CD4-positive, alpha-beta T cell (primary cell): ENCODE data around the gene CACNA1B. TPM values are rescaled to one million over a fixed set of nuclear protein-coding genes. Genes with fewer than 3 reads are reported as not detected.

Source experiments
- ATAC-seq: fragments of 200-7000 bp; cut with Tn5 transposase; one replicate; pipeline ENCODE4 v1.10.0; 2022; ENCODE audit warnings: mild to moderate bottlenecking; ENCODE audit not compliant: poor library complexity
- CTCF ChIA-PET: fragments of 350-600 bp; sonication (Branson Sonifier 250); formaldehyde crosslinking; loops from one replicate; lab custom pipeline; 2021; ENCODE audit warnings: antibody characterized with exemption, inconsistent platforms; lab: Charles Lee
- POLR2A ChIA-PET: fragments of 350-600 bp; sonication (Branson Sonifier 250); formaldehyde crosslinking; loops from one replicate; lab custom pipeline; 2021; ENCODE audit warnings: antibody characterized with exemption, inconsistent platforms; lab: Charles Lee
- DNase-seq, 14 experiments: peaks; one replicate each; pipeline ENCODE4 v3.0.0-alpha.2; 2013 to 2020; ENCODE audit warnings: mixed read lengths in 2 of 14
- H3K27ac ChIP-seq, 2 donors: one replicate each; pipeline versions ENCODE4 v1.5.1 to v1.7.0; 2013; ENCODE audit warnings: low read length in 2 of 2, low read depth in 1 of 2, mild to moderate bottlenecking in 1 of 2
- H3K27me3 ChIP-seq, 2 experiments: 1 replicate in 1 of 2; 2 replicates in 1 of 2; pipeline versions ENCODE4 v1.6.1 to v1.7.0; 2013; ENCODE audit warnings: low read length in 2 of 2, control low read depth in 1 of 2, mild to moderate bottlenecking in 1 of 2, moderate library complexity in 1 of 2; ENCODE audit not compliant: insufficient read depth in 2 of 2, control insufficient read depth in 1 of 2
- H3K36me3 ChIP-seq: one replicate; pipeline ENCODE4 v1.6.1; 2013; ENCODE audit warnings: low read length, control low read depth; ENCODE audit not compliant: insufficient read depth
- H3K4me1 ChIP-seq: one replicate; pipeline ENCODE4 v1.6.1; 2013; ENCODE audit warnings: low read length, control low read depth; ENCODE audit not compliant: insufficient read depth
- H3K4me3 ChIP-seq: one replicate; pipeline ENCODE4 v1.5.1; 2013; ENCODE audit warnings: mild to moderate bottlenecking, low read length, moderate library complexity
- H3K9me3 ChIP-seq, 2 experiments: 1 replicate in 1 of 2; 2 replicates in 1 of 2; pipeline versions ENCODE4 v1.6.1 to v1.7.0; 2013; ENCODE audit warnings: low read length in 2 of 2, mild to moderate bottlenecking in 2 of 2, control low read depth in 1 of 2, moderate library complexity in 1 of 2; ENCODE audit not compliant: control insufficient read depth in 1 of 2, insufficient read depth in 1 of 2
- H3K27ac Mint-ChIP-seq: one replicate; pipeline ENCODE4 v1.8.0; 2020; ENCODE audit warnings: mixed read lengths
- H3K27me3 Mint-ChIP-seq: one replicate; pipeline ENCODE4 v1.8.0; 2021; ENCODE audit warnings: mixed read lengths
- H3K36me3 Mint-ChIP-seq: one replicate; pipeline ENCODE4 v1.8.0; 2021; ENCODE audit warnings: low read depth, mixed read lengths
- H3K4me1 Mint-ChIP-seq: one replicate; pipeline ENCODE4 v1.8.0; 2021; ENCODE audit warnings: low read depth, mixed read lengths
- H3K4me3 Mint-ChIP-seq: one replicate; pipeline ENCODE4 v1.8.0; 2020; ENCODE audit warnings: mild to moderate bottlenecking, mixed read lengths
- H3K9me3 Mint-ChIP-seq: one replicate; pipeline ENCODE4 v1.8.0; 2020; ENCODE audit warnings: mixed read lengths
- intact Hi-C, 2 experiments: fragments of 100-400 bp; cut with DNase I in 1 of 2; cut with micrococcal nuclease in 1 of 2; formaldehyde crosslinking; loops; one replicate each; pipeline versions ENCODE4 v1.15.1 to v1.9.0; 2023 to 2025; cut with DNase I, micrococcal nuclease
- total RNA-seq, 174 experiments: library from RNA in 2 of 174; stranded (reverse) in 2 of 174; gene quantifications; one replicate each; pipeline ENCODE4 v1.2.3 and lab custom pipeline; 2021 to 2026
- TF ChIP-seq, protein P1 (sequence below): fragments of 200-600 bp; IDR thresholded peaks from one replicate; pipeline ENCODE4 v1.8.0; 2022; ENCODE audit warnings: antibody characterized with exemption, mild to moderate bottlenecking

CACNA1B gene
- total RNA-seq, 2 experiments from 2014 or later: not detected

GRCh38 chr9:138095813-138096518 is 218.4 kb downstream of the CACNA1B start:
- H3K4me1 ChIP-seq: no peaks in the 10 kb centered on the region
- DNase-seq (no peak), ATAC-seq (no peak)

GRCh38 chr9:138096519-138096845 is 218.9 kb downstream of the CACNA1B start:
- H3K27me3 Mint-ChIP-seq: no peaks in the 10 kb centered on the region
- H3K27me3 ChIP-seq: no peaks in the 10 kb centered on the region
- ChIA-PET POLR2A (no interaction called here), CTCF (no interaction called here)
- no peaks in the 10 kb centered on the region for H3K36me3 ChIP-seq
- H3K9me3 ChIP-seq: no peaks in the 10 kb centered on the region
- intact Hi-C loops: no loop called here
- peak in 1 of 14 experiments; percentile 22 for DNase-seq
- no peak for ATAC-seq
- TF ChIP-seq, protein P1, sequence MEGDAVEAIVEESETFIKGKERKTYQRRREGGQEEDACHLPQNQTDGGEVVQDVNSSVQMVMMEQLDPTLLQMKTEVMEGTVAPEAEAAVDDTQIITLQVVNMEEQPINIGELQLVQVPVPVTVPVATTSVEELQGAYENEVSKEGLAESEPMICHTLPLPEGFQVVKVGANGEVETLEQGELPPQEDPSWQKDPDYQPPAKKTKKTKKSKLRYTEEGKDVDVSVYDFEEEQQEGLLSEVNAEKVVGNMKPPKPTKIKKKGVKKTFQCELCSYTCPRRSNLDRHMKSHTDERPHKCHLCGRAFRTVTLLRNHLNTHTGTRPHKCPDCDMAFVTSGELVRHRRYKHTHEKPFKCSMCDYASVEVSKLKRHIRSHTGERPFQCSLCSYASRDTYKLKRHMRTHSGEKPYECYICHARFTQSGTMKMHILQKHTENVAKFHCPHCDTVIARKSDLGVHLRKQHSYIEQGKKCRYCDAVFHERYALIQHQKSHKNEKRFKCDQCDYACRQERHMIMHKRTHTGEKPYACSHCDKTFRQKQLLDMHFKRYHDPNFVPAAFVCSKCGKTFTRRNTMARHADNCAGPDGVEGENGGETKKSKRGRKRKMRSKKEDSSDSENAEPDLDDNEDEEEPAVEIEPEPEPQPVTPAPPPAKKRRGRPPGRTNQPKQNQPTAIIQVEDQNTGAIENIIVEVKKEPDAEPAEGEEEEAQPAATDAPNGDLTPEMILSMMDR: no peak
- no peaks in the 10 kb centered on the region for H3K36me3 Mint-ChIP-seq
- no peak overlapping the region for H3K4me3 Mint-ChIP-seq
- H3K27ac ChIP-seq: no peak overlapping the region
- H3K4me1 ChIP-seq: no peaks in the 10 kb centered on the region
- no peaks in the 10 kb centered on the region for H3K9me3 Mint-ChIP-seq
- H3K4me1 Mint-ChIP-seq: no peaks in the 10 kb centered on the region
- H3K4me3 ChIP-seq: no peak overlapping the region
- no peak overlapping the region for H3K27ac Mint-ChIP-seq

More at GRCh38 chr9:138095813-138096518, 218.4 kb downstream of the CACNA1B start:
- no peaks in the 10 kb centered on the region for H3K27me3 ChIP-seq
- TF ChIP-seq, protein P1: no peak
- H3K36me3 Mint-ChIP-seq: no peaks in the 10 kb centered on the region
- no peaks in the 10 kb centered on the region for H3K9me3 ChIP-seq
- intact Hi-C loops: no loop called here
- H3K9me3 Mint-ChIP-seq: no peaks in the 10 kb centered on the region
- H3K4me3 Mint-ChIP-seq: no peak overlapping the region
- H3K27ac ChIP-seq: no peak overlapping the region
- ChIA-PET CTCF (no interaction called here), POLR2A (no interaction called here)
- no peak overlapping the region for H3K4me3 ChIP-seq
- no peaks in the 10 kb centered on the region for H3K4me1 Mint-ChIP-seq
- H3K27me3 Mint-ChIP-seq: no peaks in the 10 kb centered on the region
- H3K36me3 ChIP-seq: no peaks in the 10 kb centered on the region
- H3K27ac Mint-ChIP-seq: no peak overlapping the region

DNA sequence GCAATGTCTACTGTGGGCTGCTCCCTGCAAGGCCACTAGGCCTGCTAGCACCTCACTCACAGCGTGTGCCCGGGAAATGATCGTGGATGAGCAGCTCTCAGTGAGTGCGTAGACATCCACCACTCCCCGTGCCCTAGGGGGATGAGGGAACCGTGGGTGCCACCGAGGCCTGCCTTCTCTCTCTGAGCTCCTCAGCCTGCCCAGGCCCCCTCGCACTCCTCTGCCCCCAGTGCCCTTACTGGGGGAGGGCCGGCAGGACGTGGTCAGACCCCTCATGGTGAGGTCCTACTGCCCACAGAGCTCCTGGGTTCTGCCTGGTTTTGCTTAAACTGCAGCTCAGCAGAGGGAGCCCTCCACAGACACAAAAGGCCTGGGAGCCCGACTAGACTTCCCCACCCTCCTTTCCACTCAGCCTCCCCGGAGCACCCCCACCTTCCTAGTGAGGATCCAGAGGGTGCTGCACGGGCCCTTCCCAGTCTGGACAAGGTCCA is 220.0 kb downstream of the CACNA1B start:
- Histone ChIP-seq H3K27ac (no peak overlapping the region), H3K4me1 (no peaks in the 10 kb centered on the region), H3K36me3 (no peaks in the 10 kb centered on the region), H3K4me3 (no peak overlapping the region), H3K9me3 (no peaks in the 10 kb centered on the region), H3K27me3 (no peaks in the 10 kb centered on the region)
- CTCF ChIA-PET: no interaction called here
- H3K4me3 Mint-ChIP-seq: no peak overlapping the region
- ATAC-seq (no peak), DNase-seq (peak in 1 of 14 experiments; percentile 14)
- intact Hi-C loops: no loop called here
- TF ChIP-seq, protein P1: no peak
- POLR2A ChIA-PET: no interaction called here
- H3K9me3 Mint-ChIP-seq: no peaks in the 10 kb centered on the region
- H3K4me1 Mint-ChIP-seq: no peaks in the 10 kb centered on the region
- H3K36me3 Mint-ChIP-seq: no peaks in the 10 kb centered on the region
- no peaks in the 10 kb centered on the region for H3K27me3 Mint-ChIP-seq
- no peak overlapping the region for H3K27ac Mint-ChIP-seq
